Spleen (tissue), 11 donors: Measurements from ENCODE around the gene APBB2. TPM values are rescaled to one million over a fixed set of nuclear protein-coding genes. Genes with fewer than 3 reads are reported as not detected.
"Not testable (repeated sequence)": the region's sequence is repeated elsewhere in the genome, so short reads cannot be mapped to it uniquely, and the experiment has no call there.

Source experiments
- DNase-seq: peaks from one replicate; pipeline ENCODE4 v3.0.0-alpha.2; 2020
- H3K27ac ChIP-seq, 8 donors: fragments of 200-600 bp; sonication (generic) in 7 of 8; 1 replicate in 4 of 8; 2 replicates in 4 of 8; pipeline versions ENCODE4 v1.5.0 to v1.8.0; 2016 to 2021; ENCODE audit warnings: inconsistent platforms in 4 of 8, mild to moderate bottlenecking in 4 of 8, moderate library complexity in 1 of 8
- H3K27me3 ChIP-seq, 7 donors: fragments of 200-600 bp; sonication (generic) in 6 of 7; replicated peaks in 1 of 7; 1 replicate in 4 of 7; 2 replicates in 3 of 7; pipeline versions ENCODE4 v1.5.0 to v1.8.0; 2016 to 2021; ENCODE audit warnings: inconsistent platforms in 3 of 7, mild to moderate bottlenecking in 1 of 7
- H3K36me3 ChIP-seq, 6 donors: fragments of 200-600 bp; sonication (generic) in 5 of 6; 1 replicate in 4 of 6; 2 replicates in 2 of 6; pipeline versions ENCODE4 v1.5.0 to v1.8.0; 2016 to 2021; ENCODE audit warnings: inconsistent platforms in 2 of 6
- H3K4me1 ChIP-seq, 6 donors: fragments of 200-600 bp; sonication (generic) in 5 of 6; 1 replicate in 3 of 6; 2 replicates in 3 of 6; pipeline versions ENCODE4 v1.5.0 to v1.8.0; 2016 to 2021; ENCODE audit warnings: inconsistent platforms in 3 of 6
- H3K4me3 ChIP-seq, 8 donors: fragments of 200-600 bp; sonication (generic) in 7 of 8; 1 replicate in 4 of 8; 2 replicates in 4 of 8; pipeline versions ENCODE4 v1.5.0 to v1.8.0; 2016 to 2021; ENCODE audit warnings: inconsistent platforms in 4 of 8, mild to moderate bottlenecking in 4 of 8, moderate library complexity in 2 of 8
- H3K9me3 ChIP-seq, 8 donors: fragments of 200-600 bp; sonication (generic) in 7 of 8; 1 replicate in 4 of 8; 2 replicates in 4 of 8; pipeline versions ENCODE4 v1.5.0 to v1.8.0; 2016 to 2021; ENCODE audit warnings: inconsistent platforms in 4 of 8
- CTCF ChIP-seq, 11 experiments: fragments of 200-600 bp in 7 of 11; fragments of 450-650 bp in 4 of 11; sonication (generic) in 4 of 11; IDR thresholded peaks in 8 of 11; conservative IDR thresholded peaks in 3 of 11; 1 replicate in 7 of 11; 2 replicates in 4 of 11; pipeline versions ENCODE4 v1.4.0 to v1.8.0; 2016 to 2021; ENCODE audit warnings: antibody characterized with exemption in 11 of 11, inconsistent platforms in 4 of 11, mild to moderate bottlenecking in 1 of 11
- POLR2A ChIP-seq, 3 donors: fragments of 450-650 bp; IDR thresholded peaks; one replicate each; pipeline ENCODE4 v1.5.1; 2017; ENCODE audit warnings: antibody characterized with exemption in 3 of 3, mild to moderate bottlenecking in 1 of 3
- POLR2AphosphoS5 ChIP-seq, 3 donors: sonication (generic); formaldehyde crosslinking; IDR thresholded peaks; one replicate each; pipeline ENCODE4 v1.5.1; 2017; ENCODE audit warnings: antibody characterized with exemption in 3 of 3
- WGBS, 5 donors: extraction: QIAGEN DNeasy Blood & Tissue Kit in 3 of 5; methylation state at CpG; one replicate each; pipeline versions ENCODE4 v1.1.5 to v1.1.7; 2013 to 2018; 5-methylcytosine and 5-hydroxymethylcytosine counted together
- intact Hi-C: fragments of 100-400 bp; cut with DNase I; formaldehyde crosslinking; loops from one replicate; pipeline ENCODE4 v1.15.0; 2023; ENCODE audit warnings: low total_unique reads
- polyA plus RNA-seq, 3 donors: library from polyadenylated mRNA; stranded (reverse); fragments of 200-250 nt; gene quantifications; one replicate each; pipeline ENCODE4 v1.2.1, GENCODE V29; 2013
- total RNA-seq, 7 donors: library from RNA; depleted of rRNA in 3 of 7; stranded (reverse); fragments of >200 nt in 3 of 7; fragmentation: NEBNext Ultra II Directional in 4 of 7; extraction: Animal tissue kit (Norgen Biotek cat#: 25700) in 4 of 7; gene quantifications; one replicate each; pipeline versions ENCODE4 v1.1.0 to v1.2.1, GENCODE V29; 2016 to 2021
- donor health status: healthy with polysubstance abuse.
- donor health status: DM: no; HTN: no; CAD: no; lungs with moderate emphysema.
- donor health status: DM: no; HTN: no; CAD: no.
- donor health status: Bipolar disorder and iron deficiency.
- donor health status: healthy.
- donor health status: DM: no; HTN: no; CAD: no.
- donor health status: DM: yes; HTN: yes; CAD: no.

Gene APBB2
- total and polyA plus RNA-seq, 10 donors, result 4.0 to 115 (median 76.7) TPM

DNA sequence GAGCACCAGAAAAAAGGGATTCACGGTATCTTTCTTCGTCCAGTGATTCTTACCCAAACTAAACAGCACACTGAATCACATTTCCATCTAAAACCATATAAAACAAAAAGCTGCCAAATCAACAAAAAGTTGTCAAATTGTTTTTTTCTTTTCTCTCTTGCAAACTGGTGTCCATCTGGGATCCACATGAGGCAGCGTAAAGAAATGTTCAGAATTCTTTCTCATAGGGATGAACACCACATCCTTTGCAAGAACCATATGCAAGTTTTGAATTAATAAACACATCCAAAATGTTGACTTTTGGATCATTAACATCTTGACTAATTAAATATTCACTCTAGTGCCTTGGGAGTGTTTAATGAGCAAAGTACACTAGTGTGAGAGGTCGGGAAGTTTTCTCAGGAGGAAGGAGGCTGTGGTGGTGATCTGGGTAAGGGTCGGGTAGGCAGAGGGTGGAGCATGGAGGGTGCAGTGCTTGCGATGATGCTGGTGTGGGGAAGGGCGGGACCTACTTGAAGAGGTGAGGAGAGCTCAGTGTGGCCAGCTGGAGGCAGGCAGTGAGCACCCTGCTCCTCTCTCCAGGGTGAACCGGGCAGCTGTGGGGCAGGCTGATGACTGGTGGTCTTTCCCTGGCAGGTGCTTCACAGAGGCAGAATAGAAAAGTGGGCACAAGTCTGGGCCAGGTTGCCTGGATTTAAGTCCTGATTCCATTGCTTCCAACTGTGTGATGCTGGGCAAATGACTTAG, 391.7 kb downstream of the APBB2 start:
- Histone ChIP-seq H3K9me3 (peaks cover 0 to 4% (median 0%) of the 10 kb centered on the region in 8 donors), H3K4me3 (no peak overlapping the region), H3K36me3 (peaks cover 0 to 72% (median 14%) of the 10 kb centered on the region in 6 donors), H3K27me3 (no peaks in the 10 kb centered on the region), H3K27ac (no peak overlapping the region), H3K4me1 (peaks cover 0 to 4% (median 0%) of the 10 kb centered on the region in 6 donors)
- intact Hi-C loops, result no loop called here
- WGBS, 5 donors, result 88 to 94% (median 91%) methylated on average over 8 of the region's 8 CpGs
- DNase-seq, result no peak
- TF ChIP-seq POLR2AphosphoS5 (IDR thresholded peaks at IDR 0.05), result peak in 1 of 3 donors; percentile 10
- no peak for TF ChIP-seq CTCF (IDR thresholded peaks at IDR 0.05 in 8 of 11, conservative IDR thresholded peaks at IDR 0.05 in 3 of 11)
- TF ChIP-seq POLR2A (IDR thresholded peaks at IDR 0.05), result no peak

GRCh38 chr4:40820101-40820500, 394.2 kb downstream of the APBB2 start:
- H3K4me1 ChIP-seq, result peaks cover 0 to 4% (median 0%) of the 10 kb centered on the region in 6 donors
- TF ChIP-seq POLR2AphosphoS5 (IDR thresholded peaks at IDR 0.05), result no peak
- no peak for TF ChIP-seq CTCF (IDR thresholded peaks at IDR 0.05 in 8 of 11, conservative IDR thresholded peaks at IDR 0.05 in 3 of 11)
- no peak for TF ChIP-seq POLR2A (IDR thresholded peaks at IDR 0.05)
- peaks cover 0 to 65% (median 9%) of the 10 kb centered on the region in 6 donors for H3K36me3 ChIP-seq
- DNase-seq, result no peak
- no peak overlapping the region for H3K4me3 ChIP-seq
- no peaks in the 10 kb centered on the region for H3K27me3 ChIP-seq
- intact Hi-C loops, result no loop called here
- H3K9me3 ChIP-seq, result no peaks in the 10 kb centered on the region
- H3K27ac ChIP-seq, result no peak overlapping the region
- 94 to 97% (median 96%) methylated on average over 11 of the region's 11 CpGs for WGBS, 5 donors

GRCh38 chr4:40817157-40817556, 397.2 kb downstream of the APBB2 start:
- intact Hi-C loops, H3K4me1 ChIP-seq, H3K4me3 ChIP-seq, H3K27ac ChIP-seq, DNase-seq, H3K9me3 ChIP-seq, H3K27me3 ChIP-seq: not testable (repeated sequence)
- 92 to 97% (median 95%) methylated on average over 6 of the region's 6 CpGs for WGBS, 5 donors
- H3K36me3 ChIP-seq, result peaks cover 0 to 59% (median 5%) of the 10 kb centered on the region in 6 donors

- WGBS, 5 donors, result 72 to 88% (median 79%) methylated on average over 2 of the region's 2 CpGs
- Histone ChIP-seq H3K27me3 (no peaks in the 10 kb centered on the region), H3K4me3 (peak overlapping the region in 1 of 8 donors; percentile 21), H3K9me3 (no peaks in the 10 kb centered on the region), H3K27ac (peak overlapping the region in 7 of 8 donors; percentile 65 to 90 (median 84)), H3K4me1 (peaks cover 0 to 9% (median 0%) of the 10 kb centered on the region in 6 donors), H3K36me3 (peaks cover 0 to 39% (median 0%) of the 10 kb centered on the region in 6 donors)
- no peak for DNase-seq
- TF ChIP-seq CTCF (IDR thresholded peaks at IDR 0.05 in 8 of 11, conservative IDR thresholded peaks at IDR 0.05 in 3 of 11) (no peak), POLR2A (IDR thresholded peaks at IDR 0.05) (no peak), POLR2AphosphoS5 (IDR thresholded peaks at IDR 0.05) (no peak)
- intact Hi-C loops, result no loop called here
These were observed 401.5 kb downstream of the APBB2 start for GRCh38 chr4:40812856-40813255.
